Measurements from ENCODE around the gene ATP11A. TPM values are rescaled to one million over a fixed set of nuclear protein-coding genes. Genes with fewer than 3 reads are reported as not detected.

The ATP11A gene
- total RNA-seq, 1 experiment from 2014 or later, result 80.4 TPM

DNA sequence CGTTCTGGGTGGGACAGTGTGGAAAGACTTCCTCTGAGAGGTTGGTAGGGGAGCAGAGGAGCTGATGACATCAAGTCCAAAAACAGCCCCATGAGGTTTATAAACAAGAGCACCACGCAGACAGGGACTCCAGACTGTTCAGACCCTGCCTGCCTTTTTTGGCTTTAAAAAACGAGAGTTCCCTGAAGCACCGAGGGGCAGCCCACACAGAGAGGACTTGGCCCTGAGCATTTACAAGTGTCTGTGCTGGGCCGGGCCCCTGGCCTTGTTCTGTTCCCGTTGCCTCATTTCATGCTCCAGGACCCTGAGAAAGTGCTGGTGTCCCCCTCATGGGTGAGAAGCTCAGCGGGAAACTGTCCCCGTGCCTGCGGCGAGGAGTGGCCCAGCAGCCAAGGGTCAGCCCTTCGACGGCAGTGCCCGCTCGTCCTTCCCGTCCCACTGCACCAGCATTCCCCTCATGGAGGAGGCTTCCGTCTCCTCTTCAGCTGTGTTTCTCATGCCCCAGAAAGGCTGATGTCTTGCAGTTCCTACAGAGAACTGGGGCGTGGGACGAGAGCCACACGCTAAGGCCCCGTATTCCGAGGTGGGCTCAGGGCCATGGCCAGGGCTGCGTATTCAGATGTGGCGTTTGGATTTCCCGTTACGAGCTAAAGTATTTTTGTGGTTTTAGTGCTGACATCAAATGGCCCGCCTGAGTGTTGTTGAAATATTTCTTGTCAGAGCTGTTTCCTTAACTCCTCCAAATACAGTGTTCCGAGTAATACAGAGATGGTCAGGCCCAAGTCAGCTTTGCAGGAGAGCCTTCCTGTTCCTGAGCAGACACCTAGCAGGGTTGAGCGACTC is 93.5 kb downstream of the ATP11A start:
- Histone ChIP-seq H3K36me3 (ENCODE audit: control insufficient read depth in 1 of 2, insufficient read depth in 2 of 2, low read length in 2 of 2) (no peaks in the 10 kb centered on the region), H3K9ac (ENCODE audit: low read length) (no peak overlapping the region), H3K4me1 (ENCODE audit: control insufficient read depth in 1 of 2, insufficient read depth in 2 of 2, low read length in 2 of 2) (peaks cover 0 to 7% of the 10 kb centered on the region in 2 experiments; a peak in 1 of 4 replicates), H4K20me1 (ENCODE audit: insufficient read depth) (no peaks in the 10 kb centered on the region), H3K4me2 (ENCODE audit: low read length) (no peak overlapping the region), H3K79me2 (ENCODE audit: insufficient read depth, low read length) (0 out of 2 replicates have a peak, but pooled peaks cover 7% of the 10 kb centered on the region), H2AFZ (ENCODE audit: low read depth, low read length, poor library complexity, severe bottlenecking) (no peak overlapping the region), H3K27ac (ENCODE audit: low read depth, low read length) (no peak overlapping the region), H3K4me3 (replicated peaks in 1 of 2; ENCODE audit: low read depth in 1 of 2, low read length in 2 of 2) (no peak overlapping the region), H3K9me3 (ENCODE audit: control insufficient read depth in 1 of 2, insufficient read depth in 1 of 2, low read depth in 1 of 2, low read length in 2 of 2) (no peaks in the 10 kb centered on the region), H3K9me2 (ENCODE audit: insufficient read depth) (no peaks in the 10 kb centered on the region), H3K27me3 (ENCODE audit: insufficient read depth, low read length) (no peaks in the 10 kb centered on the region)
- no peak for DNase-seq (ENCODE audit: low read depth, low spot score)
- no TSS peak for BruUV-seq (replicated peaks)
- no peak for ATAC-seq
- ChIA-PET CTCF (no interaction called here), POLR2A (no interaction called here), RAD21 (ENCODE audit: low non-redundant PET in 1 of 2, low total read pairs in 2 of 2, uncharacterized antibody in 2 of 2, unreplicated experiment in 2 of 2) (no interaction called here)
- TF ChIP-seq ZFX (IDR thresholded peaks at IDR 0.05) (no peak), CEBPB (IDR thresholded peaks at IDR 0.05; ENCODE audit: low read depth) (no peak), EZH2phosphoT487 (IDR thresholded peaks at IDR 0.05; ENCODE audit: borderline replicate concordance) (no peak), EZH2 (IDR thresholded peaks at IDR 0.05) (no peak), SP1 (IDR thresholded peaks at IDR 0.05; ENCODE audit: low read depth) (no peak), ZNF274 (IDR thresholded peaks at IDR 0.05; ENCODE audit: low read depth, low read length) (no peak), POLR2AphosphoS5 (IDR thresholded peaks at IDR 0.05; ENCODE audit: low read depth, low read length) (no peak), YY1 (IDR thresholded peaks at IDR 0.05; ENCODE audit: extremely low read depth, insufficient replicate concordance, low read depth, low read length) (no peak), FOSL1 (IDR thresholded peaks at IDR 0.05; ENCODE audit: low read depth) (no peak), RAD21 (IDR thresholded peaks at IDR 0.05; ENCODE audit: low read depth) (no peak), POLR2A (IDR thresholded peaks at IDR 0.05; ENCODE audit: borderline replicate concordance, extremely low read depth, insufficient read depth, insufficient read length) (no peak), ELF1 (IDR thresholded peaks at IDR 0.05; ENCODE audit: borderline replicate concordance, low read depth) (no peak), JUND (IDR thresholded peaks at IDR 0.05) (no peak), SRF (IDR thresholded peaks at IDR 0.05; ENCODE audit: low read depth) (no peak)
- TF ChIP-seq, protein P1, sequence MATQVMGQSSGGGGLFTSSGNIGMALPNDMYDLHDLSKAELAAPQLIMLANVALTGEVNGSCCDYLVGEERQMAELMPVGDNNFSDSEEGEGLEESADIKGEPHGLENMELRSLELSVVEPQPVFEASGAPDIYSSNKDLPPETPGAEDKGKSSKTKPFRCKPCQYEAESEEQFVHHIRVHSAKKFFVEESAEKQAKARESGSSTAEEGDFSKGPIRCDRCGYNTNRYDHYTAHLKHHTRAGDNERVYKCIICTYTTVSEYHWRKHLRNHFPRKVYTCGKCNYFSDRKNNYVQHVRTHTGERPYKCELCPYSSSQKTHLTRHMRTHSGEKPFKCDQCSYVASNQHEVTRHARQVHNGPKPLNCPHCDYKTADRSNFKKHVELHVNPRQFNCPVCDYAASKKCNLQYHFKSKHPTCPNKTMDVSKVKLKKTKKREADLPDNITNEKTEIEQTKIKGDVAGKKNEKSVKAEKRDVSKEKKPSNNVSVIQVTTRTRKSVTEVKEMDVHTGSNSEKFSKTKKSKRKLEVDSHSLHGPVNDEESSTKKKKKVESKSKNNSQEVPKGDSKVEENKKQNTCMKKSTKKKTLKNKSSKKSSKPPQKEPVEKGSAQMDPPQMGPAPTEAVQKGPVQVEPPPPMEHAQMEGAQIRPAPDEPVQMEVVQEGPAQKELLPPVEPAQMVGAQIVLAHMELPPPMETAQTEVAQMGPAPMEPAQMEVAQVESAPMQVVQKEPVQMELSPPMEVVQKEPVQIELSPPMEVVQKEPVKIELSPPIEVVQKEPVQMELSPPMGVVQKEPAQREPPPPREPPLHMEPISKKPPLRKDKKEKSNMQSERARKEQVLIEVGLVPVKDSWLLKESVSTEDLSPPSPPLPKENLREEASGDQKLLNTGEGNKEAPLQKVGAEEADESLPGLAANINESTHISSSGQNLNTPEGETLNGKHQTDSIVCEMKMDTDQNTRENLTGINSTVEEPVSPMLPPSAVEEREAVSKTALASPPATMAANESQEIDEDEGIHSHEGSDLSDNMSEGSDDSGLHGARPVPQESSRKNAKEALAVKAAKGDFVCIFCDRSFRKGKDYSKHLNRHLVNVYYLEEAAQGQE (IDR thresholded peaks at IDR 0.05; ENCODE audit: low read depth), result no peak
- TF ChIP-seq, protein P2, sequence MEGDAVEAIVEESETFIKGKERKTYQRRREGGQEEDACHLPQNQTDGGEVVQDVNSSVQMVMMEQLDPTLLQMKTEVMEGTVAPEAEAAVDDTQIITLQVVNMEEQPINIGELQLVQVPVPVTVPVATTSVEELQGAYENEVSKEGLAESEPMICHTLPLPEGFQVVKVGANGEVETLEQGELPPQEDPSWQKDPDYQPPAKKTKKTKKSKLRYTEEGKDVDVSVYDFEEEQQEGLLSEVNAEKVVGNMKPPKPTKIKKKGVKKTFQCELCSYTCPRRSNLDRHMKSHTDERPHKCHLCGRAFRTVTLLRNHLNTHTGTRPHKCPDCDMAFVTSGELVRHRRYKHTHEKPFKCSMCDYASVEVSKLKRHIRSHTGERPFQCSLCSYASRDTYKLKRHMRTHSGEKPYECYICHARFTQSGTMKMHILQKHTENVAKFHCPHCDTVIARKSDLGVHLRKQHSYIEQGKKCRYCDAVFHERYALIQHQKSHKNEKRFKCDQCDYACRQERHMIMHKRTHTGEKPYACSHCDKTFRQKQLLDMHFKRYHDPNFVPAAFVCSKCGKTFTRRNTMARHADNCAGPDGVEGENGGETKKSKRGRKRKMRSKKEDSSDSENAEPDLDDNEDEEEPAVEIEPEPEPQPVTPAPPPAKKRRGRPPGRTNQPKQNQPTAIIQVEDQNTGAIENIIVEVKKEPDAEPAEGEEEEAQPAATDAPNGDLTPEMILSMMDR (IDR thresholded peaks at IDR 0.05 in 2 of 3, conservative IDR thresholded peaks at IDR 0.05 in 1 of 3; ENCODE audit: borderline replicate concordance in 1 of 3, insufficient read depth in 1 of 3, low read depth in 2 of 3, low read length in 2 of 3), result no peak
- TF ChIP-seq, protein P3, sequence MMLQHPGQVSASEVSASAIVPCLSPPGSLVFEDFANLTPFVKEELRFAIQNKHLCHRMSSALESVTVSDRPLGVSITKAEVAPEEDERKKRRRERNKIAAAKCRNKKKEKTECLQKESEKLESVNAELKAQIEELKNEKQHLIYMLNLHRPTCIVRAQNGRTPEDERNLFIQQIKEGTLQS (IDR thresholded peaks at IDR 0.05), result no peak
- TF ChIP-seq, protein P4, sequence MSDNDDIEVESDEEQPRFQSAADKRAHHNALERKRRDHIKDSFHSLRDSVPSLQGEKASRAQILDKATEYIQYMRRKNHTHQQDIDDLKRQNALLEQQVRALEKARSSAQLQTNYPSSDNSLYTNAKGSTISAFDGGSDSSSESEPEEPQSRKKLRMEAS (IDR thresholded peaks at IDR 0.05), result no peak
- intact Hi-C loops (cut with micrococcal nuclease), result no loop called here

Data from HCT116 (cell line).